Right atrium auricular region (tissue), 2 donors: ENCODE measurements around the gene CDRT4. TPM values are rescaled to one million over a fixed set of nuclear protein-coding genes. Genes with fewer than 3 reads are reported as not detected.

ENCODE experiments used
- DNase-seq: peaks from one replicate; pipeline ENCODE4 v3.0.0-alpha.2; 2019; ENCODE audit warnings: low spot score
- H3K27ac ChIP-seq, 2 donors: fragments of 200-600 bp; sonication (generic); 1 replicate in 1 of 2; 2 replicates in 1 of 2; pipeline ENCODE4 v1.5.1; 2016 to 2019
- H3K27me3 ChIP-seq, 2 donors: fragments of 200-600 bp; sonication (generic); one replicate each; pipeline versions ENCODE4 v1.5.1 to v1.6.0; 2017 to 2019
- H3K36me3 ChIP-seq: fragments of 200-600 bp; sonication (generic); one replicate; pipeline ENCODE4 v1.5.1; 2016
- H3K4me1 ChIP-seq, 2 donors: fragments of 200-600 bp; sonication (generic); one replicate each; pipeline versions ENCODE4 v1.5.1 to v1.6.0; 2017 to 2019
- H3K4me3 ChIP-seq, 2 donors: fragments of 200-600 bp; sonication (generic); 1 replicate in 1 of 2; 2 replicates in 1 of 2; pipeline ENCODE4 v1.5.1; 2017 to 2019; ENCODE audit warnings: mild to moderate bottlenecking in 1 of 2, moderate library complexity in 1 of 2
- H3K9me3 ChIP-seq, 2 donors: fragments of 200-600 bp; sonication (generic); one replicate each; pipeline ENCODE4 v1.5.1; 2019
- CTCF ChIP-seq, 2 donors: fragments of 200-600 bp; sonication (generic); IDR thresholded peaks; one replicate each; pipeline ENCODE4 v1.5.1; 2019; ENCODE audit warnings: antibody characterized with exemption in 2 of 2
- total RNA-seq, 2 donors: library from RNA; depleted of rRNA; stranded (reverse); fragments of >200 nt; gene quantifications; one replicate each; pipeline ENCODE4 v1.1.0, GENCODE V29; 2016

The CDRT4 gene
- total RNA-seq, 2 donors from 2014 or later = 0.94 TPM; not detected in 1

- no peak for TF ChIP-seq CTCF (IDR thresholded peaks at IDR 0.05)
- no peaks in the 10 kb centered on the region for H3K9me3 ChIP-seq
- H3K27ac ChIP-seq = no peak overlapping the region
- no peak overlapping the region for H3K4me3 ChIP-seq
- no peaks in the 10 kb centered on the region for H3K27me3 ChIP-seq
- H3K4me1 ChIP-seq = peaks cover 0 to 30% of the 10 kb centered on the region in 2 donors
- no peaks in the 10 kb centered on the region for H3K36me3 ChIP-seq
- DNase-seq = no peak
Measured at GRCh38 chr17:15498107-15498506, 30.7 kb upstream of the CDRT4 start.

- Histone ChIP-seq H3K27me3 (no peaks in the 10 kb centered on the region), H3K36me3 (no peaks in the 10 kb centered on the region), H3K9me3 (no peaks in the 10 kb centered on the region), H3K27ac (peak overlapping the region; percentile 26 to 37), H3K4me1 (peaks cover 0 to 19% of the 10 kb centered on the region in 2 donors), H3K4me3 (no peak overlapping the region)
- TF ChIP-seq CTCF (IDR thresholded peaks at IDR 0.05) = no peak
- no peak for DNase-seq
Measured at GRCh38 chr17:15496735-15497670, 29.6 kb upstream of the CDRT4 start.

GRCh38 chr17:15494821-15495220, 27.4 kb upstream of the CDRT4 start:
- H3K27ac ChIP-seq = no peak overlapping the region
- TF ChIP-seq CTCF (IDR thresholded peaks at IDR 0.05) = no peak
- no peaks in the 10 kb centered on the region for H3K9me3 ChIP-seq

GRCh38 chr17:15493693-15494035, 26.2 kb upstream of the CDRT4 start:
- TF ChIP-seq CTCF (IDR thresholded peaks at IDR 0.05) = no peak
- DNase-seq = no peak
- no peaks in the 10 kb centered on the region for H3K9me3 ChIP-seq
- H3K4me3 ChIP-seq = no peak overlapping the region
- no peaks in the 10 kb centered on the region for H3K27me3 ChIP-seq
- H3K36me3 ChIP-seq = no peaks in the 10 kb centered on the region
- H3K27ac ChIP-seq = no peak overlapping the region
- peaks cover 0 to 27% of the 10 kb centered on the region in 2 donors for H3K4me1 ChIP-seq

More at GRCh38 chr17:15494821-15495220, 27.4 kb upstream of the CDRT4 start:
- Histone ChIP-seq H3K27me3 (no peaks in the 10 kb centered on the region), H3K4me1 (peaks cover 0 to 27% of the 10 kb centered on the region in 2 donors), H3K4me3 (no peak overlapping the region), H3K36me3 (no peaks in the 10 kb centered on the region)
- no peak for DNase-seq

- peaks cover 0 to 27% of the 10 kb centered on the region in 2 donors for H3K4me1 ChIP-seq
- H3K9me3 ChIP-seq = no peaks in the 10 kb centered on the region
- no peaks in the 10 kb centered on the region for H3K36me3 ChIP-seq
- no peaks in the 10 kb centered on the region for H3K27me3 ChIP-seq
- no peak overlapping the region for H3K27ac ChIP-seq
- H3K4me3 ChIP-seq = no peak overlapping the region
- no peak for DNase-seq
- no peak for TF ChIP-seq CTCF (IDR thresholded peaks at IDR 0.05)
Measured at GRCh38 chr17:15492791-15493692, 25.6 kb upstream of the CDRT4 start.
